ENCODE data around the gene IFNL2.
"Not testable (repeated sequence)": the region's sequence is repeated elsewhere in the genome, so short reads cannot be mapped to it uniquely, and the experiment has no call there.

Gene IFNL2

GRCh38 chr19:39253374-39254149 is 14.6 kb upstream of the IFNL2 start:
- DNase-seq: no peak

DNA sequence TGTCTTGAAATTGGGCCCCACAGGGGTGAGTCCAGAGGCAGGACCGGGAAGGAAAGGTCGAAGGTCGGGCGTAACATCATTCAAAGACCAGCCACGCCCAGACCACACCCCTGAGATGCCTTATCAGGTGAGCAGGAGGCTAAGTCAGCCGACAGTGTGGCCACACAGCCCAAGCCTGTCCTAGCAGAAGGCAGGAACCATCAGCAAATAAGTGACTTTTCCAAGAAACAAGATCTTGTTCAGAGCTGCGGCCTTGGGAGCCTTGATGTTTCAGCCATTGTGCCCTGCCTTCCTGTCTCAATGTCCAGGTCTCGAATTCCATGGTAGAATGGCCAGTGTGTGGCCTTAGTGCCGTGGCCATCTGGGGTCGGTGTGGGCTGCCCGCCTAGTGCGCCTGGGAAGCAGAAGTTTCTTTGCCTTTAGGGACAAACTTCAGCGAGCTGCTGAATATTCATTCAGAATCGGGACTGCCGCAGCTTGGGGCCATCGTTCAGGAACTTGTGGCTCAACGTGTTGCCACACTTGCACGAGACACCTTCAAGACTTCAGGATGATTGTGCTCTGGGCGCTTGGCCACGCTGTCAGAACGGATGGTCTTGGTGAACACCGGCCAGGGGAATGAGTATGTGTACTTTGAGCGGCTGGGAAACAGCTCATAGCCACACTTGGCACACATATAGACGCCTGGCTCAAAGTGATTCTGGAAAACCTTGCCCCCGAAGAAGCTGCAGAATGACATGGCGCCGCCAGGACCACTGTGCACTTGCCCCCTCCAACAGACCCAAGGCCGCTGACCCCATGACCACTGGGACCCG is 13.5 kb upstream of the IFNL2 start:
- DNase-seq: no peak

DNA sequence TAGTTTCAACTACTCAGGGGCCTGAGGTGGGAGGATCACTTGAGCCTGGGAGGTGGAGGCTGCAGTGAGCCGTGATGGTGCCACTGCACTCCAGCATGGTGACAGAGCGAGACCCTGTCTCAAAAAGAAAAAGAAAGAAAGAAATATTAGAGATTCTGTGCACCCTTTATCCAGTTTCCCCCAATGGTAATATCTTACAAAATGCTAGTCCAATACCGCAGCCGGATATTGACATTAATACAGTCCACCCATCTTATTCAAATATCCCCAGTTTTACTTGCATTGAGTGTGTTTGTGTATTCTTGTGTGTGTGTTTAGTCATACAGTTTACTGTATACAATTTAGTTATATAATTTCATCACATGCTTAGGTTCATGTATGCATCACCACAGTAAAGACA is 11.0 kb upstream of the IFNL2 start:
- no peak for DNase-seq

- DNase-seq: no peak
Observed at GRCh38 chr19:39261704-39262103, 6.5 kb upstream of the IFNL2 start.

DNA sequence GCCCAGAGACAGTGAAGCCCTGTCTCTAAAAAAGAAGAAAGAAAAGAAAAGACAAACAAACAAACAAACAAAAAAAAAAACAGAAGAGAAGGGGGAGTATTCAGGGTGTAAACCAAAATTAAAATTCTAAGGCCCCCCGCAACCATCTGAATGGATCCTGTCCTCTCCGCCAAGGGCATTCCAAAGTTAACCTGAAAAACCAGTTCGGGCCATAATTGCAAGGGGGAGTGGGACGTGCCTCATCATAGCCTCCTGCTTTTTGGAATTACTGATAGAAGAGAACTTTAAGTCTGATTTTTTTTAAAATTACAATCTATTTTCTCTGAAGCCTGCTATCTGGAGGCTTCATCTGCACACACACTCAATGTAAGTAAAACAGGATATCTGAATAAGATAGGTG is 5.7 kb upstream of the IFNL2 start:
- DNase-seq: no peak

DNA sequence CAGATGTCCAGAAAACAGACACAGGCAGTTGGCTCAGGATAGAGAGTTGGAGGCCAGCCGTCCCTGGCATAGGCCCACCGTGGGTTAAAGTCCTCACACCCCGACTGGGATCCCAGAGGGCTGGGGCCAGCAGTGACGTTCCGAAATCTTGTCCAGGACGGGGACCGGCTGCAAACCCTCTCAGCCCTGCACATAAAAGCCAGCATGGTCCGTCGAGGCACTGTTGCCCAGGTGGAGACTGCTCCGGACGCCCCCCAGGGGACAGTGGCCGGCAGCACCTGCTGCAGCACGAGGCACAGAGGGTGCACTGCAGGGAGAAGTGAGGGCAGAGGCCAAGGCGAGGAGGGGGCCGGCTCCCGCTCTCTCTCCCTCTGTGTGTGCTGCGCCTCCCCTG is 4.3 kb upstream of the IFNL2 start:
- DNase-seq: no peak

DNA sequence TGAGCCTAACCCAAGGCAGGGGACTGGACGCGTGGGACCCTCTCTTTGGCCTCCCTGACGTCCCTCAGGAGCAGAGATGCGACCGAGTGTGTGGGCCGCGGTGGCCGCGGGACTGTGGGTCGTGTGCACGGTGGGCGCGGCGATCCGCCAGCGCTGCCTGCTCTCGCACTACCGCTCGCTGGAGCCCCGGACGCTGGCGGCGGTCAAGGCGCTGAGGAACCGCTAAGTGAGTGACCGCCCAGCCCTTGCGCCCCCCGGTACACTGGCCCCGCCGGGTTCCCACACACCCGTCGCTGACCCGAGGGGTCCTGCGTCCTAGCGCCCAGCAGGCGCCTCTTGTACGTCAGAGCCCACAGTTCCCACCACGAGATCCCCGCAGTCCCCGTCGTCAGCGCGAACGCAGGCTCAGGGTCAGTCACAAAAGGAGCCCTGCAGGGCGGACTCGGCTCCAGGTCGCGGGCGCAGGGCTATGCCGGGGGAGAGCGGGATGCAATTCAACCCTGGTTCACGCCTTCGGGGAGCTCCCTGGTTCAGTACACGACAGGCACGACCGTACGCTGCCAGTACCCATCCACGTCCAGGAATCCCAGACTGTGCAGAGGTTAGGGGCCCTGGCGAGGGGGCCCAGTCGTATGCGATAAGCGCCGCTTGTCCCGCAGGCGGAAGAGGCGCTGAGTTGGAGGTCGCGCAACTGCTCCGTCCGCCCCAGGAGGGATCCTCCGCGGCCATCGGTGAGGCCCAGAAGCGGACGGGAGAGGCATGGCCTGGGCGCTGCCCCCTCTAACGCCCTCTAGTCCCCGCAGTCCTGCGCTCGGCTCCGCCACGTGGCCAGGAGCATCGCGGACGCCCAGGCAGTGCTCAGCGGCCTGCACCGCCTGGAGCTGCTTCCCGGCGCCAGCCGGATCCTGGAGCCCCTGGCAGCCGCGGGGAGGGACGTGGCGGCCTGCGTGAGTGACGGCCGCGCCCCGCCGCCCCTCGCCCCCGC is 3.6 kb upstream of the IFNL2 start:
- no peak for DNase-seq

DNA sequence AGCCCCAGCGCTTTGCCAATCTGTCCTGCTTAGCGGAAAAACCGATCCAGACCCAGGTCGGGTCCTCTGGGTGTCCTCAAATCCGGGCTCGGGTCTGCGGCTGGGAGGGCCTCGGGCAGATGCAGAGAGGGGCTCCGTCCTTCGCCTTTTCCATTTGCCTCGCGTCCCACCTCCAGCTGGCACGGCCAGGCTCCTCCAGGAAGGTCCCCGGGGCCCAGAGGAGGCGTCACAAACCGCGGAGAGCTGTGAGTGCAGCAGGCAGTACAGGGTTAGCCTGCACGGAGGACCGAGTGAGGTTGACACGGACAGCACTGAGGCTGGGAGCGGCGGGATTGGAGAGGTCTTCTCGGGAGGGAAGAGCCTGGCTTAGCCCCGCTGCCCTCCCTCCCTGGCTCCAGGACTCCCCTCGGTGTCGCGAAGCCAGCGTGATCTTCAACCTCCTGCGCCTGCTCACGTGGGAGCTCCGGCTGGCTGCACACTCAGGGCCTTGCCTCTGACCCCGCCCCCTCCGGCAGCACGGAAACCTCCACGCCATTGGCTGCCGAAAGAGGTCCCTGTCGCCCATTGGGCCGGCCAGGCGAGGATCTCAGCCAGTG is 2.8 kb upstream of the IFNL2 start:
- DNase-seq: no peak

- DNase-seq: not testable (repeated sequence)
Observed at GRCh38 chr19:39268531-39269223, 481 bp downstream of the IFNL2 start.

GRCh38 chr19:39269369-39269768 is 1.2 kb downstream of the IFNL2 start:
- DNase-seq: not testable (repeated sequence)

- no peak for DNase-seq
Observed at GRCh38 chr19:39270036-39270871, 2.1 kb downstream of the IFNL2 start.

DNA sequence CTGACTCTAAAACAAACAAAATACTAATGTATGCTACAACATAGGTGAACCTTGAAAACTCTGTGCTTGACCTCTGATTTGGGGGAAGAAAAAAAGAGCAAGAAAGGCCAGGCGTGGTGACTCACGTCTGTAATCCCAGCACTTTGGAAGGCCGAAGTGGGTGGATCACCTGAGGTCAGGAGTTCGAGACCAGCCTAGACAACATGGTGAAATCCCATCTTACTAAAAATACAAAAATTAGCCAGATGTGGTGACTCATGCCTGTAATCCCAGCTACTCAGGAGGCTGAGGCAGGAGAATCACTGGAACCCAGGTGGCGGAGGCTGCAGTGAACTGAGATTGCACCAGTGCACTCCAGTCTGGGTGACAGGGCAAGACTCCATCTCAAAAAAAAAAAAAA is 5.7 kb downstream of the IFNL2 start:
- DNase-seq: not testable (repeated sequence)

GRCh38 chr19:39275578-39275977 is 7.4 kb downstream of the IFNL2 start:
- DNase-seq: no peak

DNA sequence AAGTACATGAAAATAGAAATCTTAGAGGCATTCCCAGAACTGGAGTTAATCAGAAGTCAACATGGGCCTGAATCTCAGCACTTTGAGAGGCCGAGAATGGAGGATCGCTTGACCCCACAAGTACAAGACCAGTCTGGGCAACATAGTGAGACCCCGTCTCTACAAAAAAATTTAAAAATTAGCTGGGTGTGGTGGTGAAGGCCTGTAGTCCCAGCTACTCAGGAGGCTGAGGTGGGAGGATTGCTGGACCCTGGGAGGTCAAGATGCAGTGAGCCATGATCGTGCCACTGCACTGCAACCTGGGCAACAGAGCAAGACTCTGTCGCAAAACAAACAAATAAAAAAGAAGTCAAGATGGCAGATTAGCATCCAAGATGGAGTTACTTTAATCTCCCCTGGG is 8.5 kb downstream of the IFNL2 start:
- no peak for DNase-seq

DNA sequence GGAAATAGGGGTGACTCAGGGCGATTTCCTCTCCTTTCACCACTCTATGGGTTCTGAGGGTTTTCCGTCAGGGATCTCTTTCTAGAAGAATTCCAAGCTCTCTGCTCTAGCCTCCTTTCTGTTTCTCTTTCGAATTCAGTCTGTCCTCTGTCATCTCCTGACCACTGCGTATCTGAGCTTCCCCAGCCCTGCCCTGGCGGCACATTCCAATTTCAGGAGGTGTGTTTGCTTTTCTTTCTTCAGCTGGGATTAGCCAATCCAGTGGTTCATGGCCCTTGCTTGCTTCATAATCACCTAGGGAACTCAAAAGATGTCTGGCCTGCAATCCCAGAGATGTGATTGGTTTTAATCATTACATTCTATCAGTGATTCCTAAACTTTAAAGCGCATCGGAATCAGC is 9.4 kb downstream of the IFNL2 start:
- DNase-seq: no peak

DNA sequence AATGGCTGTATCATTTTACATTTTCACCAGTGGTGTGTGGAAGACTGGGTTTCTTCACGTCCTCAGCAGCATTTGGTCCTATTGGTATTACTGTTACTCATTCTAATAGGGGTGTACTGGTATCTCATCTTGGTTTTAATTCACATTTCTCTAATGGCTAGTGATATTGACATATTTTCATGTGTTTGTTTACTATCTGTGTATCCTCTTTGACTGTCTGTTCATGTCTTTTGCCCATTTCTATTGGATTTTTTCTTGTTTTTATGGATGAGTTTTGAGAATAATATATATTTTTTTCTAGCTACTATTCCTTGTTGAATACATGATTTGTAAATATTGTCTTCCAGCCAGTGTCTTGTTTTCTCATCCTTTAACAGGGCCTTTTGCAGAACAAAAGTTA is 13.8 kb downstream of the IFNL2 start:
- DNase-seq: no peak

DNA sequence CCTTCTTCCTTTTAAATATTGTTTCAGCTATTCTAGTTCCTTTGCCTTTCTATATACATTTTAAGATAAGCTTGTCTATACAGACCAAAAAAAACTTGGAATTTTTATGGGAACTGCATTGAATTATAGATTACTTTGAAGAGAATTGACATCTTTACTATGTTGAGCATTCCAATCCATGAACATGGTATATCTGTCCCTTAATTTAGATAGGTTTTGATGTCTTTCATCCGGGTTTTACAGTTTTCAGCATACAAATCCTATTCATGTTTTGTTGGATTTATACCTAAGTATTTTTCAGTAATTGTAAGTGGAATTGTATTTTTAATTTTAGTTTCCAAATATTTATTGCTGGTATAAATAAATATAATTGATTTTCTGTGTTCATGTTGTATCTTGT is 15.8 kb downstream of the IFNL2 start:
- no peak for DNase-seq

DNA sequence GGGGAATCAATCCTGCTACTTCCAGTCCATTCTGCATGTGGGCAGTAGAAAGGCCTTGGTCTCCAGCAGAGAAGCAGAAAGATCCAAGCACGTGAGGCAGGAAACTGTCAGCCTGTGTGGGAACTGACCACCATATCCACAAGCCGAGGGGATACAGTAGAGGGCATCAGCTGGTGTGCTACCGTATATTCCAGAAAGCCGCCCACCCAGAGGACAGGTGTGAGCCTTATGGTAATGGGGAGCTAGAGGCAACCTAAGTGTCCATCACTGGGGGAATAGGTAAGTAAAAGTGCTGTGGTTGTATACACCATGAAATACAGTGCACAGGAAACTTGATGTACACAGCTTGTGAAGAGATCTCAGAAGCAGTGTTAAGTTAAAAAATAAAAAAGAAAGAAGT is 25.2 kb downstream of the IFNL2 start:
- DNase-seq: no peak

GRCh38 chr19:39296055-39296645 is 28.0 kb downstream of the IFNL2 start, which contains the start of gene IFNL1:
IFNL1 (plus strand) TSS chr19:39296407; CDS start chr19:39296422, 15 bp downstream.
- DNase-seq: no peak

DNA sequence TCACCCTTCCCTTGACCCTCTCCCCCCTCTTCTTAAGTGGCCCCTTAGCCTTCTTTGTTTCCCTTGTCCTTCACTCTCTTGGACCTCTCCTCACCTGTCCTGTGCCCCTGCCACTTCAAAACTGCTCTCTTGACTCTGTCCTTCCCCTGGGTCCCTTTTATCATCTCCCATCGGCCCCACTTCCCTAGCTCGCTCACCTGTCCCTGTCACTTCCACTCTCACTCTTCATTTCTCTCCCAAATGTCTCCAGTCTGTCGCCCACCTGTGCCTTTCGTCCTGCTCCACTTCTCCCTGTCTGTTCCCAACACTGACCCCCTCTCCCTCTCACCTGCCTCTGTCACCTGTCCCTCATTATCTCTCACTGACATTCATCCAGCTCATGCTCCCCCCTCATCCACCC is 28.7 kb downstream of the IFNL2 start:
- no peak for DNase-seq
